Measurements from ENCODE around the gene EFS.

Gene EFS

GRCh38 chr14:23377573-23378563, 12.9 kb upstream of the EFS start:
- no peak for DNase-seq

- DNase-seq: no peak
Measured at GRCh38 chr14:23377198-23377550, 12.2 kb upstream of the EFS start.

GRCh38 chr14:23376482-23377197, 11.7 kb upstream of the EFS start, which contains the start of gene CMTM5:
Gene CMTM5 (plus strand): TSS chr14:23377046. CDS start chr14:23377252, 206 bp downstream.
- no peak for DNase-seq

- DNase-seq: no peak
Measured at GRCh38 chr14:23375527-23376251, 10.7 kb upstream of the EFS start.

GRCh38 chr14:23373041-23373440, 8.1 kb upstream of the EFS start:
- DNase-seq: no peak

- no peak for DNase-seq
Measured at GRCh38 chr14:23372509-23372908, 7.5 kb upstream of the EFS start, which contains the start of gene IL25. Gene IL25 (plus strand): TSS chr14:23372809.

- DNase-seq: no peak
Measured at GRCh38 chr14:23371865-23372264, 6.9 kb upstream of the EFS start.

GRCh38 chr14:23370221-23370620, 5.2 kb upstream of the EFS start:
- no peak for DNase-seq

- DNase-seq: no peak
Measured at GRCh38 chr14:23366426-23366921, 1.5 kb upstream of the EFS start.

GRCh38 chr14:23365732-23366425, 907 bp upstream of the EFS start:
- DNase-seq: no peak

- DNase-seq: no peak
Measured at GRCh38 chr14:23364164-23365035, 572 bp downstream of the EFS start.

GRCh38 chr14:23362200-23362599, 2.8 kb downstream of the EFS start:
- DNase-seq: no peak

GRCh38 chr14:23361763-23362162, 3.2 kb downstream of the EFS start:
- DNase-seq: no peak

- no peak for DNase-seq
Measured at GRCh38 chr14:23361320-23361719, 3.7 kb downstream of the EFS start.

GRCh38 chr14:23360496-23360895, 4.5 kb downstream of the EFS start:
- no peak for DNase-seq

GRCh38 chr14:23359722-23360447, 5.1 kb downstream of the EFS start:
- DNase-seq: no peak

GRCh38 chr14:23359167-23359626, 5.8 kb downstream of the EFS start:
- DNase-seq: no peak

- no peak for DNase-seq
Measured at GRCh38 chr14:23358553-23359166, 6.3 kb downstream of the EFS start.

- DNase-seq: no peak
Measured at GRCh38 chr14:23358042-23358441, 6.9 kb downstream of the EFS start.

GRCh38 chr14:23357261-23357660, 7.7 kb downstream of the EFS start:
- no peak for DNase-seq
